IPS-NIHi7 (cell line): ENCODE measurements around the gene NECAP2.
"Not testable (repeated sequence)": the region's sequence is repeated elsewhere in the genome, so short reads cannot be mapped to it uniquely, and the experiment has no call there.

ENCODE experiments used
- DNase-seq: peaks from one replicate; pipeline ENCODE4 v3.0.0; 2012; ENCODE audit warnings: mixed read lengths; ENCODE audit errors: extremely low spot score

NECAP2 gene

GRCh38 chr1:16497474-16497904, 57.0 kb downstream of the NECAP2 start:
- DNase-seq, result not testable (repeated sequence)

DNA sequence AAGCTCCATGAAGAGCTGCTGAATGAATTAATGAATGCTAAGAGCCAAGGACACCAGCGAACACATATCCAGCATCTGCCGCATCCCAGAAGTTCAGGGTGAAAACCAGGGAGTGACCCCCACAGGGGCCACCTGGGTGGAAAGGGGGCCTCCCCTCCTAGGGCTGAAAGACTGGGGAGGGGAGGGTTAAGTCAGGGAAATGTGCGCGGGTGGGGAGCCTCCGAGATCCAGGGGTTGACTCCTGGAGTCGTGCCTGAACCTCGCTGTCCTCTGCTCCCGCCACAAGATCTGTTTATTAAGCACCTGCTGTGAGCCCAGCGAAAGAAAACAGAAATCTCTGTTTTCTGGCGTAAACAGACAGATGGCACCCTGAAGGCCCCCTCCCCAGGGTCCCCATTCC, 57.5 kb downstream of the NECAP2 start:
- not testable (repeated sequence) for DNase-seq

GRCh38 chr1:16498573-16499413, 58.3 kb downstream of the NECAP2 start:
- peak; percentile 96 for DNase-seq

- DNase-seq, result not testable (repeated sequence)
These were observed 59.9 kb downstream of the NECAP2 start for GRCh38 chr1:16500466-16500865.

GRCh38 chr1:16500975-16501374, 60.5 kb downstream of the NECAP2 start:
- not testable (repeated sequence) for DNase-seq

DNA sequence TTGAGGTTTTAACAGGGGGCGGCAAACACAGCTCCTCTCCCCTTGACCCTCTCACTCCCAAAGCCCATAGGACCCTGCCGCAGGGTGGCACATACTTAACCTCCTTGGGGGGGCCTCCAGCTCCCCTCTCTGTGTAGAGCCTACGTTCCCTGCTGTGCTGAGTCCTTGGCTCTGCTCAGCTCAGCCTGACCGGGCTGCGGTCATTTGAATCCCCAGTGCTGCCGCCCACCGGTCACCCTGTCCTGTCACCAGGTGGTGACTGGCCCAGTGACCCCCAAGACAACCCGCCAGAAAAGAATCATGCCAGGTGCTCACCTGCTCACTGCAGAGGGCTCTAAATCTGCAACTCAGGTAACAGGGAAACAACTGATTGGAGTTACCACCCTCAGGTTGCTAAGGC, 60.9 kb downstream of the NECAP2 start:
- DNase-seq, result not testable (repeated sequence)

GRCh38 chr1:16503494-16503893, 63.0 kb downstream of the NECAP2 start:
- no peak for DNase-seq

DNA sequence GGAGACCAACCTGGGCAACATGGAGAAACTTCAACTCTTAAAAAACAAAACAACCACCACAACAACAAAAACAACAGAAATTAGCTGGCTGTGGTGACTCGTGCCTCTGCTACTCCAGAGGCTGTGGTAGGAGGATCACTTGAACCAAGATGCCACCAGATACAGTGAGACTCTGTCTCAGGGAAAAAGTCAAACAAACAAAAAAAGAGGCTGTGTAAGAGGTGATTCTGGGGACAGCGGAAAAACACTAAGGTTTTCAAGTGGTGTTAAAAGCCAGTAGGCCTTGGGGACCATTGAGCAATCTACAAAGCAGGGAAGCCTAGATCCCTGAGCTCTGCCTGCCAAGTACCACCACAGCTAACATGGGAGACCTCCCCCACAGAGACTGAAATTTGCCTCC, 65.3 kb downstream of the NECAP2 start:
- DNase-seq, result not testable (repeated sequence)

DNA sequence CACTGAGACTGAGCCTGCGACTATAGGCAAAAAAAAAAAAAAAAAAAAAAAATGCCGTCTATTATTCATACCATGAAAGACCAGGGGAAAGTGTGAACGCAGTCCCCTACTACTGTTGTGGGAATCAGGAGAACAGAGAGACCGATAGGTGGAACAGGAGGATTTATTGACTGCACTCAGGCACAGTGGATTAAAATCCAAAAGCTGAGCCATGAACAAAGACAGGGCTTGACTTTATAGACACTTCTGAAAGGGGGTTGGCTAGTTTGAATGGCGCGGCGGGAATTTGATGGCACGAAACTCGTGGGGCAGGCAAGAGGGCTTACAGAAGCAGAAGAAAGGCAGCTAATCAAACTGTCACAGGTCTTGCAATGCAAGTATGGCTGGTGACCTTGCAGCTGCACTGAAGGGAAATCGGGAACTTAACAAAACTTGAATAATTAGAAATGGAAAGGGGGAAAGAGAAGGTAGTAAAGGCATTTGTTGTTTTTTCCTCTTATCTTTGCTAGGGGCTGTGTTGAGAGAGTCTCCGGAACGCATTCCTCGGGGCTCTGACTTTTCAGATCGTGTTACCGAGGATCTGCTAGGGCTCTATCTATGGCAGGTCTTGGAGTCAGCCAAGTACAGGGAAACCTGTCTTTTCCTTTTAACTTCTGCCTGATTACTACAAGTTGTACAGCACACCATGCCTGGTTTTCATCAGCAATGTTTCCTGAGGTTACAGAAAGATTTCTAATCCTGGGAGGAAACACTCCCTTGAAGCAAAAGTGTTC, 66.0 kb downstream of the NECAP2 start:
- DNase-seq, result not testable (repeated sequence)

DNA sequence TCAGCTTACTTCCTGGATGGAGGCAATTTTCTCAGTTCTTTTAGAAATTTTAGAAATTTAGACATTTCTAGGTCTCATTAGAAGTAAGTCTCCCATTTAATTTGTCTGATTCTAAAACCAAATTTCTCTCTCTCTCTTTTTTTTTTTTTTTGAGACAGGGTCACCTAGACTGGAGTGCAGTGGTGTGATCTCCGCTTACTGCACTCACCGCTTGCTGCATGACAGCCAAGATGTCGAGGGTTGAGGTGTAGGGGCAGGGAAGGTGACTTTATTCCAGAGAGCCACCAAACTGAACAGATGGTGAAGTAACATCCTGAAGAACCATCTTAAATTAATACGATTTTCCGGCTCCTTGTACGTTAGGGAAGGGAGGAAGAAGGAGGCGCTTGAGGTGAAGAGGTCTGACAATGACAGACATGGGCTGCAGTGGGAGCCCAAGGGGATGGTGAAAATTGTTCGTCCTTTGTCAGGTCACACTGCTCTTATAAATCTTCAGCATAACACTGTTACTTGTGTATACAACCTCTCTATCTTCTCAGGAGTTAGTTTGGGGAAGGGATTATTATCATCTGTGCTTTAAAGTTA, 68.4 kb downstream of the NECAP2 start:
- DNase-seq, result peak; percentile 10
